ENCODE measurements around the gene IFI44L. TPM values are rescaled to one million over a fixed set of nuclear protein-coding genes. Genes with fewer than 3 reads are reported as not detected.
A peak's percentile ranks its signal among the peaks of the same experiment; 100 is the strongest.

Gene IFI44L
- total RNA-seq, 2 experiments from 2014 or later = 32.8 to 38.3 TPM

GRCh38 chr1:78645723-78646122 lies 25.5 kb downstream of the IFI44L start:
- ChIA-PET CTCF (interaction anchor here (1.3 to 2.1 kb wide), 2 partner anchors 22 to 28 kb away, joined by 3 to 9 read pairs; no protein-coding TSS in a partner anchor), POLR2A (no interaction called here)
- Mint-ChIP-seq H3K9me3 (peaks cover 37% of the 10 kb centered on the region), H3K4me3 (no peak overlapping the region), H3K36me3 (peaks cover 50% of the 10 kb centered on the region), H3K27ac (peak overlapping the region; percentile 25), H3K27me3 (no peaks in the 10 kb centered on the region), H3K4me1 (ENCODE audit: low read depth) (peaks cover 32% of the 10 kb centered on the region)
- DNase-seq = no peak
- intact Hi-C loops (cut with micrococcal nuclease) = no loop called here

GRCh38 chr1:78647238-78647637 lies 27.0 kb downstream of the IFI44L start:
- intact Hi-C loops (cut with micrococcal nuclease) = no loop called here
- Mint-ChIP-seq H3K27ac (no peak overlapping the region), H3K9me3 (peaks cover 37% of the 10 kb centered on the region), H3K4me3 (no peak overlapping the region), H3K4me1 (ENCODE audit: low read depth) (peaks cover 46% of the 10 kb centered on the region), H3K27me3 (no peaks in the 10 kb centered on the region), H3K36me3 (peaks cover 42% of the 10 kb centered on the region)
- no peak for DNase-seq
- CTCF ChIA-PET = interaction anchor here (1.2 kb wide), 1 partner anchor 29 kb away, joined by 3 read pairs; no protein-coding TSS in a partner anchor
- POLR2A ChIA-PET = no interaction called here

GRCh38 chr1:78649628-78650027 lies 29.4 kb downstream of the IFI44L start, which contains the start of gene IFI44:
Gene IFI44, plus strand, starts transcription at chr1:78649831. Its CDS starts 365 bp downstream, at chr1:78650196.
- H3K36me3 Mint-ChIP-seq = peaks cover 35% of the 10 kb centered on the region
- DNase-seq = peak; percentile 85
- peaks cover 57% of the 10 kb centered on the region for H3K4me1 Mint-ChIP-seq (ENCODE audit: low read depth)
- ChIA-PET POLR2A (interaction anchor here (1.1 kb wide), 1 partner anchor 23 kb away, joined by 3 read pairs; no protein-coding TSS in a partner anchor), CTCF (interaction anchor here (0.7 to 1.1 kb wide), 3 partner anchors 27 to 32 kb away, joined by 3 to 7 read pairs (median 4); partner anchors contain the start of gene IFI44L)
- intact Hi-C loops (cut with micrococcal nuclease) = loop anchor here (1.0 kb wide), 2 partner anchors 29 to 670 kb away; partner anchors contain the start of genes FUBP1 and IFI44L
- peaks cover 27% of the 10 kb centered on the region for H3K9me3 Mint-ChIP-seq
- H3K27me3 Mint-ChIP-seq = no peaks in the 10 kb centered on the region
- peak within 1 kb of the TSS; percentile 79 for H3K4me3 Mint-ChIP-seq
- peak within 1 kb of the TSS; percentile 76 for H3K27ac Mint-ChIP-seq

GRCh38 chr1:78650114-78650660 lies 29.9 kb downstream of the IFI44L start:
- ChIA-PET POLR2A (interaction anchor here (1.1 kb wide), 1 partner anchor 23 kb away, joined by 3 read pairs; no protein-coding TSS in a partner anchor), CTCF (interaction anchor here (0.7 to 1.1 kb wide), 3 partner anchors 26 to 33 kb away, joined by 3 to 7 read pairs (median 4); partner anchors contain the start of gene IFI44L)
- no peaks in the 10 kb centered on the region for H3K27me3 Mint-ChIP-seq
- peak overlapping the region; percentile 79 for H3K4me3 Mint-ChIP-seq
- peak overlapping the region; percentile 76 for H3K27ac Mint-ChIP-seq
- intact Hi-C loops (cut with micrococcal nuclease) = no loop called here
- H3K9me3 Mint-ChIP-seq = peaks cover 27% of the 10 kb centered on the region
- H3K4me1 Mint-ChIP-seq (ENCODE audit: low read depth) = peaks cover 51% of the 10 kb centered on the region
- DNase-seq = no peak
- peaks cover 38% of the 10 kb centered on the region for H3K36me3 Mint-ChIP-seq

GRCh38 chr1:78651241-78651640 lies 31.0 kb downstream of the IFI44L start:
- peak overlapping the region; percentile 76 for H3K27ac Mint-ChIP-seq
- H3K9me3 Mint-ChIP-seq = peaks cover 25% of the 10 kb centered on the region
- H3K4me3 Mint-ChIP-seq = peak overlapping the region; percentile 79
- H3K27me3 Mint-ChIP-seq = no peaks in the 10 kb centered on the region
- peaks cover 39% of the 10 kb centered on the region for H3K36me3 Mint-ChIP-seq
- POLR2A ChIA-PET = interaction anchor here (0.6 to 1.2 kb wide), 2 partner anchors 29 to 31 kb away, joined by 3 to 4 read pairs; partner anchors contain the start of gene IFI44L
- H3K4me1 Mint-ChIP-seq (ENCODE audit: low read depth) = peaks cover 44% of the 10 kb centered on the region
- CTCF ChIA-PET = interaction anchor here (0.9 kb wide), 1 partner anchor 34 kb away, joined by 3 read pairs; no protein-coding TSS in a partner anchor
- intact Hi-C loops (cut with micrococcal nuclease) = loop anchor here (1.0 kb wide), 1 partner anchor 9 kb away; no protein-coding TSS in a partner anchor
- DNase-seq = peak; percentile 25

- Mint-ChIP-seq H3K27me3 (no peaks in the 10 kb centered on the region), H3K36me3 (peaks cover 32% of the 10 kb centered on the region), H3K4me1 (ENCODE audit: low read depth) (peaks cover 38% of the 10 kb centered on the region), H3K9me3 (peaks cover 17% of the 10 kb centered on the region), H3K4me3 (peak overlapping the region; percentile 79), H3K27ac (no peak overlapping the region)
- intact Hi-C loops (cut with micrococcal nuclease) = no loop called here
- POLR2A ChIA-PET = no interaction called here
- CTCF ChIA-PET = no interaction called here
- DNase-seq = no peak
These were observed 31.8 kb downstream of the IFI44L start for GRCh38 chr1:78652019-78652560.

- intact Hi-C loops (cut with micrococcal nuclease) = no loop called here
- H3K4me3 Mint-ChIP-seq = no peak overlapping the region
- no peak for DNase-seq
- CTCF ChIA-PET = no interaction called here
- peaks cover 9% of the 10 kb centered on the region for H3K4me1 Mint-ChIP-seq (ENCODE audit: low read depth)
- peaks cover 43% of the 10 kb centered on the region for H3K36me3 Mint-ChIP-seq
- H3K27me3 Mint-ChIP-seq = no peaks in the 10 kb centered on the region
- POLR2A ChIA-PET = no interaction called here
- H3K9me3 Mint-ChIP-seq = no peaks in the 10 kb centered on the region
- no peak overlapping the region for H3K27ac Mint-ChIP-seq
These were observed 38.7 kb downstream of the IFI44L start for GRCh38 chr1:78658901-78659300.

GRCh38 chr1:78663923-78664322 lies 43.7 kb downstream of the IFI44L start:
- ChIA-PET POLR2A (no interaction called here), CTCF (interaction anchor here (0.9 kb wide), 1 partner anchor 44 kb away, joined by 3 read pairs; the partner anchor contains the start of gene IFI44L)
- Mint-ChIP-seq H3K36me3 (peaks cover 29% of the 10 kb centered on the region), H3K9me3 (no peaks in the 10 kb centered on the region), H3K27me3 (no peaks in the 10 kb centered on the region), H3K27ac (no peak overlapping the region), H3K4me1 (ENCODE audit: low read depth) (peaks cover under 1% of the 10 kb centered on the region), H3K4me3 (no peak overlapping the region)
- no peak for DNase-seq
- intact Hi-C loops (cut with micrococcal nuclease) = no loop called here

GRCh38 chr1:78664763-78665162 lies 44.5 kb downstream of the IFI44L start:
- POLR2A ChIA-PET = interaction anchor here (0.5 kb wide), 1 partner anchor 113 kb away, joined by 3 read pairs; no protein-coding TSS in a partner anchor
- CTCF ChIA-PET = interaction anchor here (0.9 kb wide), 1 partner anchor 45 kb away, joined by 3 read pairs; the partner anchor contains the start of gene IFI44L
- no peak for DNase-seq
- no peaks in the 10 kb centered on the region for H3K9me3 Mint-ChIP-seq
- peaks cover 22% of the 10 kb centered on the region for H3K36me3 Mint-ChIP-seq
- no peaks in the 10 kb centered on the region for H3K4me1 Mint-ChIP-seq (ENCODE audit: low read depth)
- intact Hi-C loops (cut with micrococcal nuclease) = no loop called here
- H3K27ac Mint-ChIP-seq = no peak overlapping the region
- no peak overlapping the region for H3K4me3 Mint-ChIP-seq
- no peaks in the 10 kb centered on the region for H3K27me3 Mint-ChIP-seq

GRCh38 chr1:78665809-78666208 lies 45.6 kb downstream of the IFI44L start:
- intact Hi-C loops (cut with micrococcal nuclease) = no loop called here
- no peaks in the 10 kb centered on the region for H3K27me3 Mint-ChIP-seq
- H3K4me3 Mint-ChIP-seq = no peak overlapping the region
- H3K36me3 Mint-ChIP-seq = peaks cover 16% of the 10 kb centered on the region
- ChIA-PET CTCF (interaction anchor here (1.1 to 1.4 kb wide), 2 partner anchors 10 to 48 kb away, joined by 6 to 7 read pairs; no protein-coding TSS in a partner anchor), POLR2A (no interaction called here)
- DNase-seq = no peak
- no peak overlapping the region for H3K27ac Mint-ChIP-seq
- no peaks in the 10 kb centered on the region for H3K9me3 Mint-ChIP-seq
- no peaks in the 10 kb centered on the region for H3K4me1 Mint-ChIP-seq (ENCODE audit: low read depth)

- Mint-ChIP-seq H3K27ac (no peak overlapping the region), H3K9me3 (no peaks in the 10 kb centered on the region), H3K4me3 (no peak overlapping the region), H3K36me3 (peaks cover 6% of the 10 kb centered on the region), H3K27me3 (no peaks in the 10 kb centered on the region), H3K4me1 (ENCODE audit: low read depth) (no peaks in the 10 kb centered on the region)
- DNase-seq = no peak
- ChIA-PET POLR2A (no interaction called here), CTCF (no interaction called here)
- intact Hi-C loops (cut with micrococcal nuclease) = no loop called here
These were observed 47.7 kb downstream of the IFI44L start for GRCh38 chr1:78667939-78668338.

- ChIA-PET CTCF (interaction anchor here (1.1 kb wide), 1 partner anchor 51 kb away, joined by 3 read pairs; no protein-coding TSS in a partner anchor), POLR2A (no interaction called here)
- Mint-ChIP-seq H3K4me1 (ENCODE audit: low read depth) (no peaks in the 10 kb centered on the region), H3K9me3 (no peaks in the 10 kb centered on the region), H3K36me3 (peaks cover 1% of the 10 kb centered on the region), H3K27me3 (no peaks in the 10 kb centered on the region), H3K27ac (no peak overlapping the region), H3K4me3 (no peak overlapping the region)
- intact Hi-C loops (cut with micrococcal nuclease) = no loop called here
- no peak for DNase-seq
These were observed 48.2 kb downstream of the IFI44L start for GRCh38 chr1:78668427-78668826.
